HG02642 (cell line): ENCODE data around the gene CLIC6.

Experiments used
- ATAC-seq: cut with Tn5 transposase; IDR thresholded peaks from one replicate; pipeline ENCODE4 v1.9.1; 2021; ENCODE audit warnings: mild to moderate bottlenecking; ENCODE audit not compliant: unreplicated experiment, poor library complexity

Gene CLIC6

GRCh38 chr21:34690041-34690792 lies 21.4 kb downstream of the CLIC6 start:
- no peak for ATAC-seq

- no peak for ATAC-seq
Observed at GRCh38 chr21:34690793-34691175, 22.0 kb downstream of the CLIC6 start.

GRCh38 chr21:34691390-34692032 lies 22.7 kb downstream of the CLIC6 start:
- no peak for ATAC-seq

- ATAC-seq = no peak
Observed at GRCh38 chr21:34692458-34693020, 23.7 kb downstream of the CLIC6 start.

GRCh38 chr21:34693192-34693810 lies 24.5 kb downstream of the CLIC6 start:
- no peak for ATAC-seq

- ATAC-seq = peak; percentile 82
Observed at GRCh38 chr21:34695434-34695833, 26.6 kb downstream of the CLIC6 start.

- no peak for ATAC-seq
Observed at GRCh38 chr21:34696121-34696520, 27.3 kb downstream of the CLIC6 start.

GRCh38 chr21:34697826-34698225 lies 29.0 kb downstream of the CLIC6 start:
- no peak for ATAC-seq

GRCh38 chr21:34698270-34699015 lies 29.6 kb downstream of the CLIC6 start:
- no peak for ATAC-seq

GRCh38 chr21:34700605-34701004 lies 31.8 kb downstream of the CLIC6 start:
- no peak for ATAC-seq

- no peak for ATAC-seq
Observed at GRCh38 chr21:34701726-34702125, 32.9 kb downstream of the CLIC6 start.

- ATAC-seq = no peak
Observed at GRCh38 chr21:34702341-34703170, 33.8 kb downstream of the CLIC6 start.

- ATAC-seq = no peak
Observed at GRCh38 chr21:34703571-34703970, 34.8 kb downstream of the CLIC6 start.

GRCh38 chr21:34704119-34704518 lies 35.3 kb downstream of the CLIC6 start:
- ATAC-seq = no peak

GRCh38 chr21:34705011-34705410 lies 36.2 kb downstream of the CLIC6 start:
- no peak for ATAC-seq

- no peak for ATAC-seq
Observed at GRCh38 chr21:34706337-34706736, 37.5 kb downstream of the CLIC6 start.

- ATAC-seq = peak; percentile 88
Observed at GRCh38 chr21:34707876-34708325, 39.1 kb downstream of the CLIC6 start.

GRCh38 chr21:34713621-34714020 lies 44.8 kb downstream of the CLIC6 start:
- no peak for ATAC-seq

- no peak for ATAC-seq
Observed at GRCh38 chr21:34715518-34715917, 46.7 kb downstream of the CLIC6 start.
